Sigmoid colon (tissue), 4 donors: ENCODE measurements around the gene PPM1F.

Source experiments
- CTCF ChIP-seq, 4 experiments: fragments of 450-650 bp in 3 of 4; fragments of 200-600 bp in 1 of 4; IDR thresholded peaks; one replicate each; pipeline ENCODE4 v1.5.1; 2016 to 2019; ENCODE audit warnings: antibody characterized with exemption in 4 of 4, mild to moderate bottlenecking in 3 of 4, moderate library complexity in 2 of 4
- EP300 ChIP-seq, 4 donors: sonication (generic); formaldehyde crosslinking; IDR thresholded peaks; one replicate each; pipeline ENCODE4 v1.6.1; 2017; ENCODE audit warnings: antibody characterized with exemption in 4 of 4
- POLR2AphosphoS5 ChIP-seq, 4 donors: sonication (generic); formaldehyde crosslinking; IDR thresholded peaks; one replicate each; pipeline ENCODE4 v1.6.1; 2017; ENCODE audit warnings: antibody characterized with exemption in 4 of 4

GRCh38 chr22:21938071-21938822 is 14.4 kb downstream of the PPM1F start:
- TF ChIP-seq CTCF (IDR thresholded peaks at IDR 0.05) (peak; percentile 93 to 100 (median 100)), POLR2AphosphoS5 (IDR thresholded peaks at IDR 0.05) (peak; percentile 21 to 79 (median 59)), EP300 (IDR thresholded peaks at IDR 0.05) (no peak)
